ENCODE measurements around the gene FBXO44.

Gene FBXO44

DNA sequence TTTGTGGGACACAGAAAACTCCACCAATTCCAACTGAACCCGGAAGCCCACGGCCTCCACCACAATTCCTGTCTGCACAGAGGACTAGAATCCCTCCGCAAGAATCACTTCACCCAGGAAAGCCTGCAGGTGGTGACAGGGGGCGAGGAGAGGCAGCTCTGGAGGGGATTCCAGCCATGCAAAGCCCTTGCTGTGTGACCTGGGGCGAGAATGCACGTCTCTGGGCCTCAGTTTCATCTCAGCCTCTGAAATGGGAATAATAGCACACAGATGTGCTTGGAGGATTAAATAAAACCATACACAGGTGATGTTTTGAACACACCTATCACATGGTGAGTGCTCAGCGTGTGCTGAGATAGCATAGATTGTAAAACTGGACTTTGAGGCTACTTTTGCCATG lies 14.6 kb upstream of the FBXO44 start:
- DNase-seq, result no peak

DNA sequence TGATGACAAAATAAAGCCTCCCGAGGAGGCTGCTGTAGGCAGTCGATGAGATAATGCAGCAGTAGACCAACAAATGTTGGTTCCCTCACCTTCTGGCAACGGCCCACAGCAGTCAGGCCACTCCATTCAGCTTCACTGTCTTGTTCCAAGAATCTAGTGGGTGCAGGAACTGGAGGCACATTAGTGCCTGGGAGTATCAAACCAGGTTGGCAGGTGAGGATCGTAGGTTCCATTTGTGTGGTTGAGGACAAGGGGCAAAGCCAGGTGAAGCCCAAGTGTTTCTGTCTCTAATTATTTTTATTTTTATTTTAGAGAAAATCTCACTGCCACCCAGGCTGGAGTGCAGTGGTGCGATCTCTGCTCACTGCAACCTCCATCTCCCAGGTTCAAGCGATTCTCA lies 13.7 kb upstream of the FBXO44 start:
- no peak for DNase-seq

DNA sequence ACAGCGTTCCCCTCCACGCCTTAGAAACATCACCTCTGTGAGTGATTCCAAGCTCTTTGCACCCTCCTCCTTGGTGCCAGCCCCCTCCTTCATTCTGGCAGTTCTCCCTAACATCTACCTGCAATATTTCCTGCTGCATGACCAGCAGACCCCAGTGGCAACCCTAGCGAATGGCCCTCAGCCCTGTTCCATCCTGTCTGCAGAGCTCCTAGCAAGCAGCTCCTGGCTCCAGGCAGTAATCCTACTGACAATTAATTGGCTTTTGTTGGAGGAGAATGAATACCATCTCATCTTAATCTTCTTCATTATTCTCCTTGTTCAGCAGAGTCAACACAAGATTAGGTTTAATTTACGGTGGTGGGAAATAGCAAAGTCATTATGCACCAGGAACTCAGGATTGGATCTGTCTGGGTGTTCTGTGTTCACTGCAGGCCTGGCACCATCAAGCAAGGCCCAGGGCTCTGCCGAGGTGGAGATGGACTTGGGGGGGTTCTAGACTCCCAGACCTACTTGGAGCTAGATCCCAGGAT lies 12.8 kb upstream of the FBXO44 start:
- DNase-seq, result peak in 1 of 3 experiments; percentile 53

DNA sequence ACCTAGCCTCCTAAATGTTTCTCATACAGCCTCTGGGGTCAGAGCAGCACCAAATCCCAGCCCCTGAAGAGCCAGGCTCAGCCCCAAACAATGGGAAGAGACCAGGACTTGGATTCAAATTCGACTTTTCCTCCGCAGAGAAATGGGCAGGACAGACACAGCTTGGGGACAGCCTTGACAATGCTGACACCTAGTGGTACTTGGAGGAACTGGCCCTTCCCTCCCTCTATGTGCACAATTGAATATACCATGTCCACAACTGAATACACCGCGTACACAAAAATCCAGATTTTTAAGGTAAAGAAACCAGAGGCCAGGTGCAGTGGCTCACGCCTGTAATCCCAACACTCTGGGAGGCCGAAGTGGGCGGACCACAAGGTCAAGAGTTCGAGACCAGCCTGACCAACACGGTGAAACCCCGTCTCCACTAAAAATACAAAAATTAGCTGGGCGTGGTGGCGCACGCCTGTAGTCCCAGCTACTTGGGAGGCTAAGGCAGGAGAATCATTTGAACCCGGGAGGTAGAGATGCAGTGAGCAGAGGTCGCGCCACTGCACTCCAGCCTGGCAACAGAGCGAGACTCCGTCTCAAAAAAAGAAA lies 12.2 kb upstream of the FBXO44 start:
- peak; percentile 54 to 82 (median 81) for DNase-seq

DNA sequence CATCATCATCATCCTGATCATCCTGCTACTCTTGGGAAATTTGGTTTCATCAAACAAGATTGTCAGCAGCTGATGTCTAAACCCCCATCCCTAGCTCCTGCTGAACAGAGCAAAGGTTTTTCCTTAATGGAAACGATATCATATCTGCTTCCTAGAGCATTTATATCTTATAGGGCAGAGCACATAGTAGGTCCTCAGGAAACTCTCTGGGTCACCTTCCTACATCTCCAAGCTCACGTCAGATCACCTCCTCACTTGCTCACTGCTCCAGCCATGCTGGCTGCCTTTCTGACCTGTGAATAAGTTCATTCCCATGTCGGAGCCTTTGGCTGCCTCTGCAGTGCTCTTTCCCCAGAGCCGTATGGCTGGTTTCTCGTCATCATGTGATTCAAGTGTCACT lies 10.9 kb upstream of the FBXO44 start:
- peak in 1 of 3 experiments; percentile 9 for DNase-seq

DNA sequence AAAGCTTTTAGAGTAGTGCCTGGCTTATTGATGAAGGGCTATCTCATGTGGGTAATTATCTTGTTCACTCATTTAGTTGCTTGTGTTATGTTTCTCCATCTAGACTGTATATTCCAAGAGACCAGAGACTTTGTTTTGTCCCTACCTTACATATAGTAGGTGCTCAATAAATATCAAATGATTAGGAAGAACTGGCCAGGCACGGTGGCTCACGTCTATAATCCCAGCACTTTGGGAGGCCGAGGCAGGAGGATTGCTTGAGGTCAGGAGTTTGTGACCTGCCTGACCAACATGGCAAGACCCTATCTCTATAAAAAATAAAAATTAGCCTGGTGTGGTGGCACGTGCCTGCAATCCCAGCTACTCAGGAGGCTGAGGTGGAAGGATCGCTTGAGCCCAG lies 9.4 kb upstream of the FBXO44 start:
- DNase-seq, result no peak

DNA sequence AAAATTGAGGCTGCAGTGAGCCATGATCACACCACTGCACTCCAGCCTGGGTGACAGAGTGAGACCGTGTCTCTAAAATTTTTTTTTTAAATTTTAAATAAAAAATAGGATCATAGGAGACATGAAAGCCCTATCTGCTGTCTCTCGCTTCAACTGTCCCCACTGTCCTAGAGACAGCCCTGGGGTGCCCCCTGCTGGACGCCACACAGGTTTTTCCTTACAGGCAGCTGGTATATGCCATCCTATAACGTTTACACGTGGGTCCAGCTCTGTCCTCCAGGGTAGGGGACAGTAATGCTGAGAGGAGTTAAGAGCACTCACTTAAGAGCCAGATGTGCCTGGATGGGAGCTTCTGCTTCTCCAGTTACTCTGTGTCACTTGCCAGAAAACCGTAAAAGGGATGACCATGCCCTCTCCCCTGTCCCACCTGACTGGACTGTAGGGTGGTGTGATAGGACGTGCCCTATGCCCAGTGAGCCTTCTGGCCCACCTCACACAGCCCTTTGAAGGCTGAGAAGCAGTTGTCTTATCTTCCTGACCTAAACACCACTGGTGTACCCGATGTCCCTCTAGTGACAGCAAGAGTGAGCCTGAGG lies 8.9 kb upstream of the FBXO44 start:
- peak; percentile 68 to 86 (median 85) for DNase-seq

DNA sequence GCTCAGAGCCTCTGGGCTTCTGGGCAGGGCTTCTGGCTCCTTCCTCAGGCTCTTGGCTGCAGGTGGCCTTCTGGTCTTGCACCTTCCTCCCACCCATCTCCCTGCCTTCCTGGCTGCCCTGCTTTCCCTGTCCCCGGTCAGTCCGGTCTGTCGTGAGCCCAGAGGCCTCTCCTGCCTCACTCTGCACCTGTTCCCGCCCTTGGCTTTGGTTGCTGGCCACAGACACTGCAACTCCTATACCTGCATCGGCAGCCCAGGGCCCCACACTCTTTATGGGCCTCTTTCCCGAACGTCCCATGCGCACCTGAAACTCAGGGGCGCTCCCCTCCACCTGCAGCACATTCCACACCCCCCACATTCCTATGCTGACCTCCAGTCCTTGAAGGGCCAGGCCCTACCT lies 8.4 kb upstream of the FBXO44 start:
- no peak for DNase-seq

DNA sequence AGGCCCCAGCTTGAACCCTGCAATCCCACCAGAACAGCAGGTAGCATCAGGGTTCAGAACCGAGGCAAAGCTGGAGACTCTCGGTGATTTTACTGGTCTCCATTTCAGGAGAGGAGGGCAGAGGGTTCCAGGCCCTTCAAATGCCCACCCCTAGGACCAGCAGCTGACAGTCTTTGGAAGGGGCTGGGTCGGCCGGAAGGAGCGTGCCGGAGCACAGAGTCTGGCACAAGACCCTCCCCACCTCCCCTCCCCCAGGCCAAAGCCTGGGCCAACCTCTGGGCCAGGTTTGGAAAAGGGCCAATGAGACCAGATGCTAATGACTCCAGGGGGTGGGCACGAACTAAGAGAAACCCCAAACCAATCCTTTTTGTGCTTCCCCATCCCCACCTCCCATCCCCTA lies 7.3 kb upstream of the FBXO44 start:
- no peak for DNase-seq

DNA sequence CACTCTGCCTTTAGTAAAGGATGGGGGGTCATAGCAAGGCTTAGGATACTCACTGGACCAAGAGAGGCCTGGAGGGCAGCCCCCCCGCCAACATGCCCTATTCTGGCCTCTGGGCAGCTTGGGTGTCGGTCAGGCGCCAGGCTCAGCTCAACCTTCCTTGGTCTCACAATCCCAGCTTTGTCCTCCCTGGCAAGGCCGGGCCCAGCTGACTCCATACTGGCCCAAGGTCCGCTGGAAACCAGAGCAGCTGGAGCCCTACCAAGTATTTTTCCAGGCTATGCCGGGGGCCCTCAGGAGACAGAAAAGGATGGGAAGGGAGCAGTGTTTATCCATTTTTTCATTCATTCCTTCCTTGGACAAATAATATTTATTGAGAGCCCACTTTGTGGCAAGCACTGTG lies 6.6 kb upstream of the FBXO44 start:
- DNase-seq, result no peak

DNA sequence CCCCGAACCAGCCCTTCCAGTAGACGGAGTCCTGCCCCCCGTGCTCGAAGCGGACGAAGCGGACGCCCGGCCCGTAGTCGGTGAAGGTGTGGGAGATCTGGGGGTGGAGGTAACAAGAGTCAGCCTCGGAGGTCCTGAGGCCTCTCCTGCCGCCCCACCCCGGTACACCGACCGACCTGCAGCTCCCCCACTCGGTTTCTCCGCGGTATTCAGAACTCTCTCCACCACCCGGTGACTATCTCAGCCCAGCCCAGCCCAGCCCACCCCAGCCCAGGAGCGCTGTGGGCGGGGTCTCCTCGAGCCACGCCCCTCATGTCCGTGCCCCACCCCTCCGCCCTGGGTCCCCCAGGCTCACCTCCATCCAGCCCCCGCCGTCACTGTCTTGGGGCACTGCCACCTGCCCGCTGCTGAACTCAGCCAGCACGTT lies 5.9 kb upstream of the FBXO44 start:
- peak in 1 of 3 experiments; percentile 21 for DNase-seq

DNA sequence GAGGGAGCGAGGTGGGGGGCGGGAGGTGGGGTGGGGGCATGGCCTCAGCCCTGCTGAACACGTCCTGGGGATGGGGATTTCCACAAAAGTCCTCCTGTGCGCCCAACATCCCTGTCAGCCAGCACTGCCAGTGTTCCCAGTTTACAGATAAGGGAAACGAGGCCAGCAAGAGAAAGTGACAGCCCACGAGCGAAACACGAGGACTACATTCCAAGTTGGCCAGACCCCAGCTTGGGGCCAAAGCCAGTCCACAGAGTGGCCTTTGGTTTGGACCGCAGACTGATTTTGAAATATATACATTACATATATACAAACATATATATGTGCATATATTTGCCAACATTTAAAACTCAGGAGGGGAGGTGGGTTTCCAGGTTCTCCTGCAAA lies 5.4 kb upstream of the FBXO44 start:
- peak in 2 of 3 experiments; percentile 21 to 24 for DNase-seq

DNA sequence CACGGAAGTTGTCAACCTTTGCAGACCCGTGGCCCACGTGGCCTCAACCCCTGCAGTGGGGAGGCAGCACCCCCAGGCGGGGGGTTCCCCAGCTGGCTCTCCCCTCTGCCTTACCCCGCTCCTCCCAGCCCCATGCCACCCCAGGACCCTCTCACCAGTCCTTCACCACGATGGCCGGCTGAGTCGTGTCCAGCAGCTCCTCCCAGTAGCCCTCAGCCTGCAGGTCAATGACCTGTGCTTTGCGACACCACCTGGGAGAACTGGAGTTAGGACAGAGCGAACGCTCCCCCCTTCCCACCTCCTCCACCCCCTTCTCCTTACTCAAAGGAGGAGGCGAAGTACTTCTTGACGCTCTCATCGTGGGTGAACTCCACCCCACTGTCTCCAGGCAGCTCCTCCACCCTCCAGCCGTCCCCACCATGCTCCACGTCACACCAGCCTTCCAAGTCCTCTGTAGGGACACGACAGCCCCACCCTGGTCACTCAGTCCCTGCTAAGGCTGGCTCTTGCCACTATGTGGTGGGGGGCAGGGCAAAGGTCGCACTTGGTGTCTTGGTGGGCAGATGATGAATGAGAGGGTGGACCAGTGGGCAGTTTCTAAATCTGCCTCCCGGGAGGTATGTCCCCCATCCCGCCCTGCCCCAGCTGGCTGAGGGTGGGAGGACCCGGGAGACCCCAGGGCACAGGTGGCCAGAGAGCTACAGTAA lies 4.9 kb upstream of the FBXO44 start:
- peak in 1 of 3 experiments; percentile 44 for DNase-seq

DNA sequence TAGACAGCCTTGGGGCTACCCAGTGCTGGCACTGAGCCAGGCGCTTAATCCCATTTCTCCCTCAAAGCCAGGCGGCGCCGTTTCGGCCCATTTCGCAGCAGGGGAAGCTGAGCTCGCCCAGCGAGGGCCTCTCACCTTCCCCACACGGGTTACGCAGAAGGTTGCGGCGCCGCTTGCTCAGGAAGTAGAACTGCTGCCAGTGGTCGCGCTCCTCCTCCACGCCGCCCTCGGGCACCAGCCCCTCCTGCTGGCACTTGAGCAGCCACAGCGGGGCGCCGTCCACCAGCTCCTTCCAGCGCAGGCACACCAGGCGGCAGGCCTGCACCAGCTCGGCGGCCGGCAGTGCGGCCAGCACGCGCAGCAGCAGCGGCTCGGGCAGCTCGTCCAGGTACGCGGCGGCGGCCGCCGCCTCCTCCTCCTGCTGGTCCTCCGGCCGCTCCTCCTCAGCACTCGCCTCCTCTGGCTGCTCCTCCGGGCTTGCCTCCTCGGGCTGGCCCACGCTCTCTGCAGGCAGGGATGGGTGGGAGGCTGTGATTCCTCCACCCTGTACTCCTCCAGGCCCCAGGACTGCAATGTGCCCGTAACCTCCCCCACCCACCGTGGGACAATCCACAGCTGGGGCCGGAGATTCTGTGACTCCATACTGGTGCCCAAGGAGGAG lies 4.2 kb upstream of the FBXO44 start:
- DNase-seq, result peak; percentile 69 to 88 (median 77)

DNA sequence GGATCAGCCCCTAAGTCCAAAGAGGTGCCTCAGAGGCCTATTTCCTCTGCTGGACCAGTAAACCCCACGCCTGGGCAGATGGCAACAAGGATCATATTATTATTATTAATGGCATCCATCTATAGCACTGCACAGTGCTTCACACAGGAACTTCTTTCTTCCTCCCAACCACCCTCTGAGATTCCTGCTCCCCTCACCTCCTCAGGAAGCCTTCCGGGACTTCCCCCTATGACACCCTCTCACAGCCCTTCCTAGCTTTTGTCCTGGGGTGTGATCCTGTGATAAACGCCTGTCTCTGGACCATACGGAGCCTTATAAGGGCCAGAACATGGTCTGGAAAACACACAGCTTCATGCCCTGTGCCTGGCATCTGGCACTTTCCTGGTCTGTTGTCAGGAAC lies 3.7 kb upstream of the FBXO44 start:
- DNase-seq, result no peak

DNA sequence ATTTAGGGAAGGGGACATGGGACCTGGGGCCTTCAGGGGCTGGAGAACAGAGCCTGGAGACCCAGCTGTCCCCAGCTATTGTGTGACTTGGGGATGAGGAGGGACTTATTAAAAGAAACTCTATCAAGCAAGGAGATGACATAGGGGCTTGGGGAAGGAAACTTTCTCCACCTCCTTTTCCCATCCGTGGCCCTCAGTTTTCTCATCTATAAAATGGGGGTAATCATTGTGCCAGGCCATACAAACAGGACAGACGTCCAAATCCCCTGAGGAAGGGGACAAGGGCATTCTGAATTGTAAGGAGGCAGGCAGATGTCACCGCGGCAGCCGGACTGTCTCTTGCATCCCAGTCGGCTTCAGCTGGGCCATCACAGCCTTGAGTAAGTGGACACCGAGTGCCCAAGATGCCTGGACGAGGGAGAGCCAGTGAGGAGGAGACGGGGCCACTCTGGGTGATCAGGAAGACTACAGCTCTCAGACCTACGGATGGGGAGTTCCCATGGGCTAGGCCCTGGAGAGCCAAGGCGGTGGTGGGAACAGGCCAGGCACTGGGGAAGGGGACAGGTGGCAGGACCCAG lies 2.4 kb upstream of the FBXO44 start:
- no peak for DNase-seq

DNA sequence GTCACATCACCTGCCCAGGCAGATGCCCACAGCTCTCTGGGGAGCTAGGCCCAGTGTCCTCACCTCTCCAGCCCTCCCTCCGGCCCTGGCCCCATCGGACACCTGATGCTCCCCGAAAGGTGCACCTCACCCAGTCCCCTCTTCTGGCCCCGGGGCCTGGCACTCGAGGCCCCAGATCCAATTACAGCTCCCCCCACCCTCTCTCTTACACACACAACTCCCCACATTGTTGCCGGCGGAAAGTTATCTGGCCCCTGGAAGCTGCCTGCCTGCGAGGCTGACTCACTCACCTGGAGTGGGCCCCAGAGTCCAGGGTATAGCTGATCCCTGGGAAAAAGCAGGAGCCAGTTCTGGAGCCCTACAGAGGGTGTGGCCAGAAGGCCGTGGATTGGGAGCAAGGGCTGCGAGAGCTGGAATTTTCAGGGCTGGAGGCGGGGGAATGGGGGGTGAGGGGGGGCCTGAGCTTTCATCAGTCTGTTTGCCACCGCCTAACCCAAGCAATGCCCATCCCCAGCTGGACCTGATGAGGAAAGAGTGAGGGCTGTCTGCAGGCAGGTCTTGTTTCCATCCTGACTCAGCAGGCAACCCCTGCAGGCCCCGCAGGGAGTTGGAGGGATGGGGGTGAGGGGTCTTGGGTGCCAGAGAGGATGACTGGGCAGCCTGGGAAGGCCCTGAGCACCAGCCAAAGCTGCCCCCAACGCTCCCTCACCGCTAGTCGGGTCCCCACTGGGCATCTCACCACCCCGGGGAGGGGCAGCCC lies 1.4 kb upstream of the FBXO44 start:
- DNase-seq, result no peak

DNA sequence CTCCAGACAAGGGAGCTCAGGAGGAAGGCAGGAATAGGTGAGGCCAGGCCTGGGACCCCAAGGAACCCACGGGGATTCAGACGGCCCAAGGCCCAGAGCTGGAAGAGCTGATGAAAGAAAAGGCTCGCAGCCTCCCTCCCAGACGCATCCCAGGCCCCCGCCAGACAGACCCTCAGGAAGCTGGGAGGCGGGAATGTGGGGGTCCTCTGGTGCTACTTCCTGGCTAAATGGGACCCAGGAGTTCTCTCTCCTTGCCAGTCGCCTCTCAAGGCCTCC lies 878 bp upstream of the FBXO44 start:
- no peak for DNase-seq

DNA sequence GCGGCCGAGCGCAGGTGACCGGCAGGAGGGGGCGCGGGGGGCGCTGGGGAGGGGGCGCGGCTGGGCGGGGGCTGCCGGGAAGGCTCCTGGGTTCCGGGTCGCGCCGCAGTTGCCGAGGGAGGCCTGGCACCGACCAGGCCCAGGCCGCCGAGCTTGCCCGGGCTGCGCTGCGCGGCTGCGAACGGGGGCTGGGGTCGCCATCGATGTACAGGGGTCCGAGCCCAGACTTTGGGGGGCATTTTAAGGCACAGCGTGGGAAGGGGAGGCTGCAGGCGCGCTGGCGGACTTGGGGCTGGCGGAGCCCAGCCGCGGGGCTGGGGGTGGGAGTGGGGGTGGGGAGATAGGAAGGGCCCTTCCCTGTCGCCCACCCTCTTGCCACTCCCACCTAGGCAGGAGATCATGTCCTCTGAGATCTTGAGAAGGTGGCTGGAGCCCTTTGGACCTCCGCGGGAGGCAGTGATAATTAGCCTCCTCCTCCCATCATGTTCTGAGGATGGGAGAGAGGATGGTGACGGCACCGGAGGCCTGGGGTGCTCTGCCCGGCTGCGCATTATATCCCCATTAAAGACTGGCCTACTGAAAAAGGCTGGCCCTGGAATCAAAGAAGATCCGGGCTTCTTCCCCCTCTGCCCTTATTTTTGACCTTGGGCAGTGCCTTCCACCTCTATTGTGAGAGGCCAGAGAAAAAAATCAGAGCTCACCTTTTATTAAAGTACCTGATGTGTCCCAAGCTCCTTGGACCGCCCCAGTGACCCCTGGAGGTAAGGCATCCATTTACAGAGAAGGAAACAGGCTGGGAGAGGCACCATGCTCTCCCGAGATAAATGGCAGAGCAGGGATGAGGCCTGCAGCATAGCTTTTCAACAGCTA lies 497 bp downstream of the FBXO44 start:
- DNase-seq, result peak in 2 of 3 experiments; percentile 36 to 54

DNA sequence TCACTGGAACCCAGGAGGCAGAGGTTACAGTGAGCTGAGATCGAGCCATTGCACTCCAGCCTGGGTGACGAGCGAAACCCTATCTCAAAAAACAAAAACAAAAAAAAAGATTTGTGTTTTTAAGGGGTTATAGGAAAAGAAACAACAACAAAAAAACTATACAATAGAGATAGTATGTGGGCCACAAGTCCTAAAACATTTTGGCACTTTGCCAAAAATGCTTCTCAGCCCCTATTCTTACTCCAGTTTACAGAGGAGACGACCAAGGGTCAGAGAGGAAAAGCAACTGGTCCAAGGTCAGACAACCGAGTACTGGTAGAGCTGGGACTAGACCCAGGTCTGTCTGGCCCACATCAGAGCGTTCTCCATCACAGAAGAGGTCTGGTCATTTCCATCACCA lies 3.0 kb downstream of the FBXO44 start:
- DNase-seq, result peak in 1 of 3 experiments; percentile 6

DNA sequence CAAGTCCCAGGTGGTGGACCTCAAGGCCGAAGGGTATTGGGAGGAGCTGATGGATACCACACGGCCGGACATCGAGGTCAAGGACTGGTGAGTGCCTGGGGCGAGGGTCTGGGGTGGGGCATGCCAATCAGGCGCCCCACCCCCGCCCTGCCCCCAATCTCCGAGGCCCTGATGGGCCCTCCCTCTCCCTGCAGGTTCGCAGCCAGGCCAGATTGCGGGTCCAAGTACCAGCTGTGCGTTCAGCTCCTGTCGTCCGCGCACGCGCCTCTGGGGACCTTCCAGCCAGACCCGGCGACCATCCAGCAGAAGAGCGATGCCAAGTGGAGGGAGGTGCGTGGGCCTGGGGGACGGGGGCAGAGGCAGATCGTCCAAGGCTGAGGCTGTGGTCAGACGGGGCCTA lies 3.9 kb downstream of the FBXO44 start:
- DNase-seq, result no peak

DNA sequence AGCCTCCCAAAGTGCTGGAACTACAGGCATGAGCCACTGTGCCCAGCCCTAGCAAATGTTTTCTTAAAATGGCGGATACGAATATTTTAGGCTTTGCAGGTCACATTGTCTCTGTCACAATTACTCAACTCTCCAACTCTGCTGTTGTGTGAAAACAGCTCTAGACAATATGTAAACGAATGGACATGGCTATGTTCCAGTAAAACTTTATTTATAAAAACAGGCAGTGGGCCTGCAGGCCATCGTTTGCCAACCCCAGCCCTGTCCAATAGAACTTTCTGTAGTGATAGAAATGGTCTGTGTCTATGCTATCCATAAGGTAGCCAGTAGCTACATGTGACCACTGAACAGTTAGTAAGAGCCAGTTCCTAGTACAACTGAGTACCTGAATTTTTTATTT lies 5.1 kb downstream of the FBXO44 start:
- no peak for DNase-seq

Measured in NCI-H1417 (cell line).